Smooth muscle cell (in vitro differentiated cells): ENCODE measurements around the gene PTPRG. TPM values are rescaled to one million over a fixed set of nuclear protein-coding genes. Genes with fewer than 3 reads are reported as not detected.

ENCODE experiments used
- DNase-seq: peaks from one replicate; lab custom pipeline; 2025; ENCODE audit not compliant: unreplicated experiment; lab: John Stamatoyannopoulos, UW
- H2AFZ ChIP-seq: fragments of 200-600 bp; sonication (generic); 2 replicates; pipeline ENCODE4 v1.6.0; 2016; ENCODE audit warnings: antibody characterized with exemption, low read depth, mild to moderate bottlenecking
- H3F3A ChIP-seq: fragments of 200-600 bp; sonication (generic); 2 replicates; pipeline ENCODE4 v1.6.0; 2017; ENCODE audit warnings: antibody characterized with exemption, low read depth
- H3K27ac ChIP-seq: fragments of 200-600 bp; sonication (generic); 2 replicates; pipeline ENCODE4 v1.5.1; 2016; ENCODE audit warnings: low read depth, mild to moderate bottlenecking
- H3K27me3 ChIP-seq: fragments of 200-600 bp; sonication (generic); 2 replicates; pipeline ENCODE4 v1.6.1; 2016; ENCODE audit warnings: low read depth, mild to moderate bottlenecking
- H3K36me3 ChIP-seq: fragments of 200-600 bp; sonication (generic); 2 replicates; pipeline ENCODE4 v1.5.1; 2016; ENCODE audit warnings: low read depth
- H3K4me1 ChIP-seq: fragments of 200-600 bp; sonication (generic); 2 replicates; pipeline ENCODE4 v1.5.1; 2016; ENCODE audit warnings: low read depth
- H3K4me2 ChIP-seq: fragments of 200-600 bp; sonication (generic); 2 replicates; pipeline ENCODE4 v1.6.0; 2016; ENCODE audit warnings: mild to moderate bottlenecking
- H3K4me3 ChIP-seq: fragments of 200-600 bp; sonication (generic); 2 replicates; pipeline ENCODE4 v1.5.1; 2016; ENCODE audit warnings: mild to moderate bottlenecking
- H3K79me2 ChIP-seq: fragments of 200-600 bp; sonication (generic); 2 replicates; pipeline ENCODE4 v1.6.0; 2016; ENCODE audit warnings: low read depth, mild to moderate bottlenecking
- H3K9ac ChIP-seq: fragments of 200-600 bp; sonication (generic); 2 replicates; pipeline ENCODE4 v1.6.0; 2016; ENCODE audit warnings: low read depth
- H3K9me3 ChIP-seq: fragments of 200-600 bp; sonication (generic); replicated peaks from 2 replicates; pipeline ENCODE4 v1.5.1; 2016; ENCODE audit warnings: low read depth
- H4K20me1 ChIP-seq: fragments of 200-600 bp; sonication (generic); 2 replicates; pipeline ENCODE4 v1.6.0; 2016; ENCODE audit warnings: low read depth
- CTCF ChIP-seq: fragments of 200-600 bp; sonication (generic); IDR thresholded peaks from 2 replicates; pipeline ENCODE4 v1.5.1; 2017; ENCODE audit warnings: borderline replicate concordance, mild to moderate bottlenecking, antibody characterized with exemption; ENCODE audit not compliant: insufficient read depth, poor library complexity, severe bottlenecking
- WGBS: methylation state at CpG from one replicate; pipeline ENCODE4 v1.1.7; 2016; ENCODE audit warnings: low lambda C conversion rate; 5-methylcytosine and 5-hydroxymethylcytosine counted together
- polyA plus RNA-seq: library from polyadenylated mRNA; unstranded; fragments of >200 nt; fragmentation: Nextera tagmentation; extraction: Ambion mirVana; gene quantifications from 2 replicates; pipeline ENCODE4 v1.2.1, GENCODE V29; 2016
- total RNA-seq: library from RNA; depleted of rRNA; stranded (reverse); fragments of >200 nt; gene quantifications from 2 replicates; pipeline ENCODE4 v1.2.3, GENCODE V29; 2014

The PTPRG gene
- total and polyA plus RNA-seq, 2 experiments from 2014 or later = 21.2 to 87.3 TPM

GRCh38 chr3:61663356-61664104, 102.2 kb downstream of the PTPRG start:
- Histone ChIP-seq H3K27ac (peak overlapping the region; percentile 45), H3K79me2 (peaks cover 20% of the 10 kb centered on the region), H3K36me3 (no peaks in the 10 kb centered on the region), H2AFZ (no peak overlapping the region), H3K9me3 (no peaks in the 10 kb centered on the region), H3K4me1 (no peaks in the 10 kb centered on the region), H3K4me3 (peak overlapping the region; percentile 22), H3F3A (peaks cover 8% of the 10 kb centered on the region), H4K20me1 (peaks cover 96% of the 10 kb centered on the region), H3K4me2 (peak overlapping the region; percentile 76), H3K9ac (no peak overlapping the region), H3K27me3 (no peaks in the 10 kb centered on the region)
- WGBS = 51% methylated on average over 8 of the region's 8 CpGs
- no peak for DNase-seq
- no peak for TF ChIP-seq CTCF

DNA sequence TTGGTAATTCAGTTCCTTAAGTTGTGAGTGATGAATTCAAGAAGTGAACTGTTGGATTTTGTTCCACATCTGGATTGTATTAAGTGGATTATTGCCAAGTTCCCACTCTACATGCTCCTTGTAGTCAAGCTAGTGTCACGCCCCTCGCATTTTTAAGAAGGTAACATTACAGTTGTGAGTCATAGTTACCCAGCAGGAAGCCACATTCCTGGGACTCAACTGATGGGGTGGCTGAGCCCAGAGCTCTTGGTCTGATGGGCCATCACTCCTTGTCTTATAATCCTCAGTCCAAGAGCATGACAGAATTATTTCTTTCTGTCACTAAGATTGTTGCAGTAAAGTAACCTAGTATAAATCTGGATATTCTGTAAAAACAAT, 102.7 kb downstream of the PTPRG start:
- Histone ChIP-seq H2AFZ (no peak overlapping the region), H3K27ac (peak overlapping the region; percentile 45), H3K4me3 (peak overlapping the region; percentile 22), H3K36me3 (no peaks in the 10 kb centered on the region), H3K9ac (no peak overlapping the region), H3K9me3 (no peaks in the 10 kb centered on the region), H3K4me2 (peak overlapping the region; percentile 76), H3F3A (peaks cover 8% of the 10 kb centered on the region), H3K27me3 (no peaks in the 10 kb centered on the region), H3K79me2 (peaks cover 21% of the 10 kb centered on the region), H3K4me1 (no peaks in the 10 kb centered on the region), H4K20me1 (peaks cover 96% of the 10 kb centered on the region)
- TF ChIP-seq CTCF = no peak
- DNase-seq = no peak
- WGBS = 0% methylated on average over 2 of the region's 2 CpGs

GRCh38 chr3:61665121-61665520, 103.8 kb downstream of the PTPRG start:
- Histone ChIP-seq H3K4me2 (no peak overlapping the region), H3K79me2 (peaks cover 23% of the 10 kb centered on the region), H4K20me1 (peaks cover 96% of the 10 kb centered on the region), H3K4me1 (peaks cover 3% of the 10 kb centered on the region), H3K27me3 (no peaks in the 10 kb centered on the region), H3K36me3 (no peaks in the 10 kb centered on the region), H3K9me3 (no peaks in the 10 kb centered on the region), H2AFZ (no peak overlapping the region), H3K4me3 (no peak overlapping the region), H3K27ac (no peak overlapping the region), H3F3A (peaks cover 8% of the 10 kb centered on the region), H3K9ac (no peak overlapping the region)
- no peak for DNase-seq
- WGBS = 62% methylated on average over 3 of the region's 3 CpGs
- TF ChIP-seq CTCF = no peak

DNA sequence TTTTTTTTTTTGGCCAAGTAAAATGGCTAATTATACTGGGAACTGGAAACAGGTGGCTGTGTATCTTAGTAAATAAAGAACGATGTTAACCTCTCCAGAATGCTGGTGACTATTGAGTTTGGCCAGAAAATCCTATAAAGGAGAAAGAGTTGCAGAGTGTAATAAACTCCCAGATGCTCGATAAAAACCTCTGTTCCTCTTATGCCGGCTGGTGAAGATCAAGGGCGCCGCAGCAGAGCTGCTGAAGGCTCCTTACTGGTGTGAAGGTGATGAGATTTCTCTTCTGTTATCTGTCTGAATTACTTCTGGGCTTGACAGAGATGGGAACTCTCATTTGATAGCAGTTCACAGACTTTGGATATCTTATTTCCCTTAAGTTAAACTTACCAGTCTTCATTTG, 104.6 kb downstream of the PTPRG start:
- H3K79me2 ChIP-seq = peaks cover 31% of the 10 kb centered on the region
- H3K27me3 ChIP-seq = no peaks in the 10 kb centered on the region
- DNase-seq = no peak
- H3K36me3 ChIP-seq = no peaks in the 10 kb centered on the region
- peaks cover 95% of the 10 kb centered on the region for H4K20me1 ChIP-seq
- H3F3A ChIP-seq = peaks cover 8% of the 10 kb centered on the region
- 46% methylated on average over 5 of the region's 5 CpGs for WGBS
- H3K4me3 ChIP-seq = no peak overlapping the region
- no peak overlapping the region for H3K4me2 ChIP-seq
- H3K4me1 ChIP-seq = peaks cover 3% of the 10 kb centered on the region
- no peak overlapping the region for H2AFZ ChIP-seq
- TF ChIP-seq CTCF = no peak
- H3K27ac ChIP-seq = no peak overlapping the region
- no peaks in the 10 kb centered on the region for H3K9me3 ChIP-seq
- no peak overlapping the region for H3K9ac ChIP-seq
